ENCODE results near the gene HECW1.

DNA sequence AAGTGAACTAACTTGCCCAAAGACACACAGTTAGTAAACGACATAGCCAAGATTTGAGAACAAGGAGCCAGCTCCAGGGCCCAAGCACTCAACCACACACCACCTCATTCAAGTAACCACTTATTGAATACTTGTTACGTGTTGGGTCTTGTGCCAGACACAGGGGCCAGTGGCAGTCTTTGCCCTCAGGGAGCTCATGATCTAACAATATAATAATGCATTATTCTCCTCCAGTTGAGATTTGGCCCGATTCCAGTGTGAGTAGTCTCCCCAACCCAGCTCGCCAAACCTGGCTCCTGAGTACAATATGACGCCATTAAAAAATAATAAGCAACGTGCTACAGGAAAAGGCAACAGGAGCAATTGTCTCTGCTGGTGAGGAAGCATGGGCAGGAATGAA is 456.1 kb downstream of the HECW1 start:
- TF ChIP-seq, protein P1, sequence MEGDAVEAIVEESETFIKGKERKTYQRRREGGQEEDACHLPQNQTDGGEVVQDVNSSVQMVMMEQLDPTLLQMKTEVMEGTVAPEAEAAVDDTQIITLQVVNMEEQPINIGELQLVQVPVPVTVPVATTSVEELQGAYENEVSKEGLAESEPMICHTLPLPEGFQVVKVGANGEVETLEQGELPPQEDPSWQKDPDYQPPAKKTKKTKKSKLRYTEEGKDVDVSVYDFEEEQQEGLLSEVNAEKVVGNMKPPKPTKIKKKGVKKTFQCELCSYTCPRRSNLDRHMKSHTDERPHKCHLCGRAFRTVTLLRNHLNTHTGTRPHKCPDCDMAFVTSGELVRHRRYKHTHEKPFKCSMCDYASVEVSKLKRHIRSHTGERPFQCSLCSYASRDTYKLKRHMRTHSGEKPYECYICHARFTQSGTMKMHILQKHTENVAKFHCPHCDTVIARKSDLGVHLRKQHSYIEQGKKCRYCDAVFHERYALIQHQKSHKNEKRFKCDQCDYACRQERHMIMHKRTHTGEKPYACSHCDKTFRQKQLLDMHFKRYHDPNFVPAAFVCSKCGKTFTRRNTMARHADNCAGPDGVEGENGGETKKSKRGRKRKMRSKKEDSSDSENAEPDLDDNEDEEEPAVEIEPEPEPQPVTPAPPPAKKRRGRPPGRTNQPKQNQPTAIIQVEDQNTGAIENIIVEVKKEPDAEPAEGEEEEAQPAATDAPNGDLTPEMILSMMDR (IDR thresholded peaks at IDR 0.05), result no peak
- TF ChIP-seq POLR2AphosphoS5 (IDR thresholded peaks at IDR 0.05), result no peak
- no peak for TF ChIP-seq POLR2A (IDR thresholded peaks at IDR 0.05; ENCODE audit: low read depth)

All from esophagus muscularis mucosa (tissue), 3 donors.